ENCODE measurements around the gene KLHL35.
A peak's percentile ranks its signal among the peaks of the same experiment; 100 is the strongest.

The KLHL35 gene

GRCh38 chr11:75474878-75475766 is 42.1 kb upstream of the KLHL35 start:
- peaks cover 0 to 13% of the 10 kb centered on the region in 2 experiments for H3K4me1 ChIP-seq (ENCODE audit: control insufficient read depth in 1 of 2, insufficient read depth in 1 of 2, low read depth in 1 of 2, low read length in 1 of 2)
- no peaks in the 10 kb centered on the region for H3K27me3 ChIP-seq
- peak overlapping the region in 1 of 2 experiments; percentile 43 for H3K4me3 ChIP-seq (ENCODE audit: low read depth in 1 of 2, low read length in 1 of 2)
- H3K36me3 ChIP-seq: no peaks in the 10 kb centered on the region
- no peak overlapping the region for H3K27ac ChIP-seq
- no peak for TF ChIP-seq CTCF (IDR thresholded peaks at IDR 0.05)
- H3K9me3 ChIP-seq: no peaks in the 10 kb centered on the region

- Histone ChIP-seq H3K27me3 (no peaks in the 10 kb centered on the region), H3K27ac (no peak overlapping the region), H3K36me3 (no peaks in the 10 kb centered on the region), H3K4me3 (ENCODE audit: low read depth in 1 of 2, low read length in 1 of 2) (no peak overlapping the region), H3K9me3 (no peaks in the 10 kb centered on the region), H3K4me1 (ENCODE audit: control insufficient read depth in 1 of 2, insufficient read depth in 1 of 2, low read depth in 1 of 2, low read length in 1 of 2) (peaks cover 0 to 8% of the 10 kb centered on the region in 2 experiments)
- TF ChIP-seq CTCF (IDR thresholded peaks at IDR 0.05): no peak
Observed at GRCh38 chr11:75474240-75474639, 41.2 kb upstream of the KLHL35 start.

GRCh38 chr11:75473684-75474083 is 40.7 kb upstream of the KLHL35 start:
- Histone ChIP-seq H3K36me3 (no peaks in the 10 kb centered on the region), H3K4me1 (ENCODE audit: control insufficient read depth in 1 of 2, insufficient read depth in 1 of 2, low read depth in 1 of 2, low read length in 1 of 2) (peaks cover 0 to 8% of the 10 kb centered on the region in 2 experiments), H3K27ac (no peak overlapping the region), H3K4me3 (ENCODE audit: low read depth in 1 of 2, low read length in 1 of 2) (no peak overlapping the region), H3K9me3 (no peaks in the 10 kb centered on the region), H3K27me3 (no peaks in the 10 kb centered on the region)
- no peak for TF ChIP-seq CTCF (IDR thresholded peaks at IDR 0.05)

- TF ChIP-seq CTCF (IDR thresholded peaks at IDR 0.05): no peak
- Histone ChIP-seq H3K27me3 (no peaks in the 10 kb centered on the region), H3K36me3 (no peaks in the 10 kb centered on the region), H3K4me3 (ENCODE audit: low read depth in 1 of 2, low read length in 1 of 2) (no peak overlapping the region), H3K9me3 (no peaks in the 10 kb centered on the region), H3K27ac (no peak overlapping the region), H3K4me1 (ENCODE audit: control insufficient read depth in 1 of 2, insufficient read depth in 1 of 2, low read depth in 1 of 2, low read length in 1 of 2) (peaks cover 0 to 8% of the 10 kb centered on the region in 2 experiments)
Observed at GRCh38 chr11:75472081-75472732, 39.2 kb upstream of the KLHL35 start.

GRCh38 chr11:75471176-75471973 is 38.4 kb upstream of the KLHL35 start:
- Histone ChIP-seq H3K36me3 (no peaks in the 10 kb centered on the region), H3K27ac (no peak overlapping the region), H3K27me3 (no peaks in the 10 kb centered on the region), H3K9me3 (no peaks in the 10 kb centered on the region), H3K4me3 (ENCODE audit: low read depth in 1 of 2, low read length in 1 of 2) (no peak overlapping the region), H3K4me1 (ENCODE audit: control insufficient read depth in 1 of 2, insufficient read depth in 1 of 2, low read depth in 1 of 2, low read length in 1 of 2) (peaks cover 0 to 8% of the 10 kb centered on the region in 2 experiments)
- TF ChIP-seq CTCF (IDR thresholded peaks at IDR 0.05): no peak

Measured in neutrophil (primary cell).